GM19452 (cell line): ENCODE measurements around the gene KIR2DL1.
"Not testable (repeated sequence)": the region's sequence is repeated elsewhere in the genome, so short reads cannot be mapped to it uniquely, and the experiment has no call there.

Experiments
- ATAC-seq: cut with Tn5 transposase; IDR thresholded peaks from one replicate; pipeline ENCODE4 v1.9.1; 2021; ENCODE audit not compliant: unreplicated experiment

Gene KIR2DL1

DNA sequence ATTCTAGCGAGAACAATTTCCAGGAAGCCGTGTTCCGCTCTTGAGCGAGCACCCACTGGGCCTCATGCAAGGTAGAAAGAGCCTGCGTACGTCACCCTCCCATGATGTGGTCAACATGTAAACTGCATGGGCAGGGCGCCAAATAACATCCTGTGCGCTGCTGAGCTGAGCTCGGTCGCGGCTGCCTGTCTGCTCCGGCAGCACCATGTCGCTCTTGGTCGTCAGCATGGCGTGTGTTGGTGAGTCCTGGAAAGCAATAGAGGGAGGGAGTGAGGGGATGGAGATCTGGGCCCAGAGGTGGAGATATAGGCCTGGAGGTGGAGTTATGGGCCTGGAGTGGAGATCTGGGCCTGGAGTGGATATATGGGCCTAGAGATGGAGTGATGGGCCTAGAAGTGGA, at the start of gene KIR2DL1:
Gene KIR2DL1 (plus strand): TSS at position 148 of the 400 bp plus-strand sequence. CDS start 58 bp downstream, at position 206.
- ATAC-seq: not testable (repeated sequence)

DNA sequence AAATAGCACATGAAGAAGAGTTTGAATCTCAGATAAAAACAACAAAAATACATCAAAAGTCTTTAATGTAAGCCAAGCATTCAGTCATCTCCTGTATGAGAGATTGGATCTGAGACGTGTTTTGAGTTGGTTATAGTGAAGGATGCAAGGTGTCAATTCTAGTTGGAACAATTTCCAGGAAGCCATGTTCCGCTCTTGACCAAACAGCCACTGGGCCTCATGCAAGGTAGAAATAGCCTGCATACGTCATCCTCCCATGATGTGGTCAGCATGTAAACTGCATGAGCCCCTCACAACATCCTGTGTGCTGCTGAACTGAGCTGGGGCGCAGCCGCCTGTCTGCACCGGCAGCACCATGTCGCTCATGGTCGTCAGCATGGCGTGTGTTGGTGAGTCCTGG, 45.5 kb upstream of the KIR2DL1 start, which contains the start of gene KIR3DL3:
Gene KIR3DL3 (plus strand): TSS at position 301 of the 400 bp plus-strand sequence. CDS start 55 bp downstream, at position 356.
- ATAC-seq: no peak

DNA sequence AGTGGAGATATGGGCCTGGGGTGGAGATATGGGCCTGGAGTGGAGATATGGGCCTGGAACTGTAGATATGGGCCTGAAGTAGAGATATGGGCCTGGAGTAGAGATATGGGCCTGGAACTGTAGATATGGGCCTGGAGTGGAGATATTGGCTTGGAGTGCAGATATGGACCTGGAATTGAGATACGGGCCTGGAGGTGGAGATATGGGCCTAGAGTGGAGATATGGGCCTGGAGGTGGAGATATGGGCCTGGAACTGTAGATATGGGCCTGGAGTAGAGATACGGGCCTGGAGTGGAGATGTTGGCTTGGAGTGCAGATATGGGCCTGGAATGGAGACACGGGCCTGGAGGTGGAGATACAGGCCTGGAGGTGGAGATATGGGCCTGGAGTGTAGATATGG, 44.9 kb upstream of the KIR2DL1 start:
- ATAC-seq: no peak

DNA sequence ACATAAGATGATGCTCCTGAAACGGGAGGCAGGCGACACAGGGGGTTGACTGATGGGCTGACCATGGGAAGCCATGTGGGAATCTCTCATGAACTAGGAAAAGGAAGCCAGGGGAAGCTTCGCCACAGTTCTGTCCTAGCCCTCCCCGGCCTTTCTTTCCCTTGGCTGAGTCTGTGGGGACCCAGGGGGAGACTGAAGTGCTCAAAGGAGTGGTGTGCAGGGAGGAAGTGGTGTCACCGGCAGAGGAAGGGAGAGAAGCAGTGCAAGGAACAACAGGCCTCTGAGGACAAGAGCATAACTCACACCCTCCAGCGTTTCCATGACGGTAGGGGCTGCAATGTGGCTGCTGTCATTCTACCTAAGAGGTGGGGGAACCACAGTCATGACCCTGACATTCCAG, 44.3 kb upstream of the KIR2DL1 start:
- no peak for ATAC-seq

DNA sequence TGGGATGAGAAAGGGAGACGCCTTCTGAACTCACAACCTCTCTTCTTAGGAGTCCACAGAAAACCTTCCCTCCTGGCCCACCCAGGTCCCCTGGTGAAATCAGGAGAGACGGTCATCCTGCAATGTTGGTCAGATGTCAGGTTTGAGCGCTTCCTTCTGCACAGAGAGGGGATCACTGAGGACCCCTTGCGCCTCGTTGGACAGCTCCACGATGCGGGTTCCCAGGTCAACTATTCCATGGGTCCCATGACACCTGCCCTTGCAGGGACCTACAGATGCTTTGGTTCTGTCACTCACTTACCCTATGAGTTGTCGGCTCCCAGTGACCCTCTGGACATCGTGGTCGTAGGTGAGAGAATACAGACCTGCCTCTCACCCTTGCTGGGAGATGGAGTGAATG, 42.0 kb upstream of the KIR2DL1 start:
- no peak for ATAC-seq

DNA sequence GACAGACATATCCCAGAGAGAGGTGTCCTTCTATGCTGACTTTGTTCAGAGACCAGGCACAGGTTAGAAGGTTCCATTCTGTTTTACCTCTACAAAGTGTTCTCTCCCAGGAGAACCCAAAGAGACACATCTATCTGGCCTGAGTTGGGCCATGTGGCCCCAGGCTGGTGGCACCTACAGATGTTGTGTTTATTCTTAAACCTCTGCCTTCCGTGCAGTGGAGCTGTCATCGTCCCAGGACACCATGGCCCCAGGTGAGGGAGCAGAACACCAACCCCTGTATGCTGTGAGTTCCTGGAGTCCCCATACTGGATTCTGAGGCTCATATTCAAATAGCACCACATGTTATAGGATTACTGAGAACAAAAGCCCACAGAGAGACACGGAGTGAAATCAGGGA, 41.4 kb upstream of the KIR2DL1 start:
- ATAC-seq: no peak

DNA sequence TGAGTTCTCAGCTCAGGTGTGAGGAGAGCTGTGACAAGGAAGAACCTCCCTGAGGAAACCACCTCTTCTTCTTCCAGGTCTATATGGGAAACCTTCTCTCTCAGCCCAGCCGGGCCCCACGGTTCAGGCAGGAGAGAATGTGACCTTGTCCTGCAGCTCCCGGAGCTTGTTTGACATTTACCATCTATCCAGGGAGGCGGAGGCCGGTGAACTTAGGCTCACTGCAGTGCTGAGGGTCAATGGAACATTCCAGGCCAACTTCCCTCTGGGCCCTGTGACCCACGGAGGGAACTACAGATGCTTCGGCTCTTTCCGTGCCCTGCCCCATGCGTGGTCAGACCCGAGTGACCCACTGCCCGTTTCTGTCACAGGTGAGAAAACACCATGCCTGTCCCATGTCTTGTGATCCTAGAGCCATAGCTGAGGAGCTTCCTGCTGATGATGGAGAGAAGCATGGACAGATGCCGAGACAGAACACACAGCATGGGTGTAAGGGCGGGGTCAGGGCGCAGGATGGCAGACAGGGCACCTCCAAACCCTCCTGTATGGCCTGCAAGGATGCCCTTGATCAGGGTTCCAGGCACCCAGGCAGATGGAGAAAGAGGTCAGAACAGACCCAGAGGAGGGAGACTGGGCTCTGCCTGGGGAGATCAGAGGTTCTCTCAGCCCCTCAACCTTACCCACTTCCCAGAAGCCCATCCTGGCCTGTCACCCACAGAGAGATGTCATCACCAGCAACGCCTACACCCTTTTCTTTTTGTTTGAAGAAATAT, 40.0 kb upstream of the KIR2DL1 start:
- ATAC-seq: no peak

DNA sequence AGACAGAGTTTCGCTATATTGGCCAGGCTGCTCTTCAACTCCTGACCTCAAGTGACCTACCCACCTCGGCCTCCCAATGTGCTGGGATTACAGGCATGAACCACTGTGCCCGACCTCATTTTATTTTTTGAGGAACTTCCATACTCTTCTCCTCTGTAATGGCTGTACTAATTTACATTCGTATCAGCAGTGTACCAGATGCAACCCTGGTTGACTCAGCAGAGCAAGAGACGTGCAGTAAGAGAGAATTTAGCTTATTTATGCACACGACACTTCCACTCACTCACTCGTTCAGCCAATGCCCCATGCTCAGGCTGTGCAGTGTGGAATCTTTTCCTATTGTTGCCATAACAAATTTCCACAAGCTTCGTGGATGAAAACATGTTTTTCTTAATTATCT, 38.4 kb upstream of the KIR2DL1 start:
- no peak for ATAC-seq

DNA sequence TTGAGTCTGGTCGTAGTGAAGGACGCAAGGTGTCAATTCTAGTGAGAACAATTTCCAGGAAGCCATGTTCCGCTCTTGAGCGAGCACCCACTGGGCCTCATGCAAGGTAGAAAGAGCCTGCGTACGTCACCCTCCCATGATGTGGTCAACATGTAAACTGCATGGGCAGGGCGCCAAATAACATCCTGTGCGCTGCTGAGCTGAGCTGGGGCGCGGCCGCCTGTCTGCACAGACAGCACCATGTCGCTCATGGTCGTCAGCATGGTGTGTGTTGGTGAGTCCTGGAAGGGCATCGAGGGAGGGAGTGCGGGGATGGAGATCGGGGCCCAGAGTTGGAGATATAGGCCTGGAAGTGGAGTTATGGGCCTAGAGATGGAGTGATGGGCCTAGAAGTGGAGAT, 31.3 kb upstream of the KIR2DL1 start, which contains the start of gene KIR2DL3:
Gene KIR2DL3 (plus strand): TSS at position 208 of the 400 bp plus-strand sequence. CDS start 33 bp downstream, at position 241.
- ATAC-seq: not testable (repeated sequence)

DNA sequence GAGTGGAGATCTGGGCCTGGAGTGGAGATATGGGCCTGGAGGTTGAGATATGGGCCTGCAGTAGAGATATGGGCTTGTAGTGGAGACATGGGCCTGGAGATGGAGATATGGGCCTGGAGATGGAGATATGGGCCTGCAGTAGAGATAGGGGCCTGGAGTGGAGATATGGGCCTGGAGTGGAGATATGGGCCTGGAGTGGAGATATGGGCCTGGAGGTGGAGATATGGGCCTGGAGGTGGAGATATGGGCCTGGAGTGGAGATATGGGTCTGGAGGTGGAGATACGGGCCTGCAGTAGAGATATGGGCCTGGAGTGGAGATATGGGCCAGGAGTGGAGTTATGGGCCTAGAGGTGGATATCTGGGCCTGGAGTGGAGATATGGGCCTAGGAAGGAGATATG, 30.9 kb upstream of the KIR2DL1 start:
- ATAC-seq: no peak

DNA sequence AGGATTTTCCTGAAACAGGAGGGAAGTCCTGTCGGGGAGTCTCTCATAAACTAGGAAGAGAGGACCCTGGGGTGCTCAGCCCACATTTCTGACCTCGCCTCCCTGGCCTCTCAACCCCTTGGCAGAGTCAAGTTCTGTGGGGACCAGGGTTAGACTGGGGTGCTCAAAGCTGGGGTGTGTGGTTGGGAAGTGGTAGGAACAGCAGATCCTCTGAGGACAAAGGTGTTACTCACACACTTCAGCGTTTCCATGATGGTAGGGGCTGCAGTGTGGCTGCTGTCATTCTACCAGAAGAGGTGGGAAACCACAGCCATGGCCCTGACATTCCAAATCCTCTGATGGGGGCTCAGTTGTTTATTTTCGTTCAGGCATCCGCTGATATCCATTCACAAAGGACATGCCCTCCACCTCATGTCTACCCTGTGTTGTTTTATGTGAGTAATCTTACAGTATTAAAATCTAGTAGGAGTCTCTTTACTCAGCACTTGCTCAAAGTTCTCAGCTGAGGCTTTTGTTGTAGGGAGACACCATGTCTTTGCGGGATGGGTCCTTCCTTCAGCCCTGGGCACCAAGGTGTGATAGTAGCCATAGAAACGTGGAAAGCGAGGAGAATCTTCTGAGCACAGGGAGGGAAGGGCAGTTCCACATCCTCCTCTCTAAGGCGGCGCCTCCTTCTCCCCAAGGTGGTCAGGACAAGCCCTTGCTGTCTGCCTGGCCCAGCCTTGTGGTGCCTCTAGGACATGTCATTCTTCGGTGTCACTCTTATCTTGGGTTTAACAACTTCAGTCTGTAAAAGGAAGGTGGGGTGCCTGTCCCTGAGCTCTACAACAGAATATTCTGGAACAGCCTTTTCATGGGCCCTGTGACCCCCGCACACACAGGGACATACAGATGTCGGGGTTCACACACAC, 29.8 kb upstream of the KIR2DL1 start:
- ATAC-seq: no peak

DNA sequence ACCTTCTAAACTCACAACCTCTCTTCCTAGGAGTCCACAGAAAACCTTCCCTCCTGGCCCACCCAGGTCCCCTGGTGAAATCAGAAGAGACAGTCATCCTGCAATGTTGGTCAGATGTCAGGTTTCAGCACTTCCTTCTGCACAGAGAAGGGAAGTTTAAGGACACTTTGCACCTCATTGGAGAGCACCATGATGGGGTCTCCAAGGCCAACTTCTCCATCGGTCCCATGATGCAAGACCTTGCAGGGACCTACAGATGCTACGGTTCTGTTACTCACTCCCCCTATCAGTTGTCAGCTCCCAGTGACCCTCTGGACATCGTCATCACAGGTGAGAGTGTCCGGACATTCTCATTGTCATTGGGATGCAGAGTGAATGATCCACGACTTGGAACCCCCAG, 27.6 kb upstream of the KIR2DL1 start:
- not testable (repeated sequence) for ATAC-seq

DNA sequence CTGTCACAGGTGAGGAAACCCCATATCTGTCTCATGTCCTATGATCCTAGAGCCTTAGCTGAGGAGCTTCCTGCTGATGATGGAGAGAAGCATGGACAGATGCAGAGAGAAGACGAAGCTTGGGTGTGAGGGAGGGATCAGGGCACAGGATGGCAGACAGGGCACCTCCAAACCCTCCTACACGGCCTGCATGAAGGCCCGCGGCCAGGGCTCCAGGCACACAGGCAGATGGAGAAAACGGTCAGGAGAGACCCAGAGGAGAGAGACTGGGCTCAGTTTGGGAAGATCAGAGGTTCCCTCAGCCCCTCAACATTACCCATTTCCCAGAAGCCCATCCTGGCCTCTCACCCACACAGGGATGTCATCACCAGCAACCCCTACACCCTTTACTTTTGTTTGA, 25.5 kb upstream of the KIR2DL1 start:
- not testable (repeated sequence) for ATAC-seq

DNA sequence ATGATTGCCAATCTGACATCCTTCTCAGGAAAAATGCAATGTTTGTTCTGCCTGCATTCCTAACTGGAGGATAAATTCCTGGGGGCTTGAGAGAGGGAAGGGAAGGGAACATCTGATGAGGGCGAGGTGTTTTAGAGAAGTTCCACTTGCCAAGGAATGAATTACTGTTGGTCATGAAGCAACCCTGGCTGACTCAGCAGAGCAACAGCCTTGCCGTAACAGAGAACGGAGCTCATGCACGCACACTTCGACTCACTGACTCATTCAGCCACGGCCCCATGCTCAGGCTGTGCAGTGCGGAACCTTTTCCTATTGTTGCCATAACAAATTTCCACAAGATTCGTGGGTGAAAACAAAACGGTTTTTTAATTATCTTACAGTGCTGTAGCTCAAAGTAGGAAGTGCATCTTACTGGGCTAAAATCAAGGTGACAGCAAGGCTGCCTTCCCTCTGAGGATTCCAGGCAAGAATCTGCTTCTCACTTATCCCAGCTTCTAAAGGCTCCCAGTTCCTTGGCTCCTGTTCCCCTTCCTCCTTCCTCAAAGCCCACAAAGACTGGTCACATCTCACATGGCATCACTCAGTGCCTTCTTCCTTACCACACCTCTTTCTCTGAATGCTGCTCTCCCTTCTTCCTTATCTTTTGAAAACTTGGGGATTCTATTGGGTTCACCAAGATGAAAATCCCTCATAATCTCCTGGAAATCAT, 21.8 kb upstream of the KIR2DL1 start:
- not testable (repeated sequence) for ATAC-seq

DNA sequence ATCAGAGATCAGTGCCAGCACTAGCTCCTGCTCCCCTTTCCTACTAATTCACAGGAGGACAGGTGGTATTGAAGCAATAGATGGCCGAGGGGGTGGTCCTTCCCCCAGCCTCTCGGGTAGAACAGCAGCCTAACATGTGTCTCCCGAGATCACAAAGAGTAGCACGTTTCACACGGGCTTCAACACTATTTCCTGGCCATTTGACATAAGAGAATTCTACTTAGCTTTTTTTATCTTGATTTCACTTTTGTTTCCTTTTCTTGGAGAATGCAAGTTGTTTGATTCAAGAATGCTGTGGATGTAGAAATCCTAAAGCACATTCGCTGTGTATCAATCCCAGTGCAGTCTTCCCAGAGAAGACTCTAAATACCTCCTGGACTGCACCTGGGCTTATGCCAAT, 19.3 kb upstream of the KIR2DL1 start:
- ATAC-seq: not testable (repeated sequence)

DNA sequence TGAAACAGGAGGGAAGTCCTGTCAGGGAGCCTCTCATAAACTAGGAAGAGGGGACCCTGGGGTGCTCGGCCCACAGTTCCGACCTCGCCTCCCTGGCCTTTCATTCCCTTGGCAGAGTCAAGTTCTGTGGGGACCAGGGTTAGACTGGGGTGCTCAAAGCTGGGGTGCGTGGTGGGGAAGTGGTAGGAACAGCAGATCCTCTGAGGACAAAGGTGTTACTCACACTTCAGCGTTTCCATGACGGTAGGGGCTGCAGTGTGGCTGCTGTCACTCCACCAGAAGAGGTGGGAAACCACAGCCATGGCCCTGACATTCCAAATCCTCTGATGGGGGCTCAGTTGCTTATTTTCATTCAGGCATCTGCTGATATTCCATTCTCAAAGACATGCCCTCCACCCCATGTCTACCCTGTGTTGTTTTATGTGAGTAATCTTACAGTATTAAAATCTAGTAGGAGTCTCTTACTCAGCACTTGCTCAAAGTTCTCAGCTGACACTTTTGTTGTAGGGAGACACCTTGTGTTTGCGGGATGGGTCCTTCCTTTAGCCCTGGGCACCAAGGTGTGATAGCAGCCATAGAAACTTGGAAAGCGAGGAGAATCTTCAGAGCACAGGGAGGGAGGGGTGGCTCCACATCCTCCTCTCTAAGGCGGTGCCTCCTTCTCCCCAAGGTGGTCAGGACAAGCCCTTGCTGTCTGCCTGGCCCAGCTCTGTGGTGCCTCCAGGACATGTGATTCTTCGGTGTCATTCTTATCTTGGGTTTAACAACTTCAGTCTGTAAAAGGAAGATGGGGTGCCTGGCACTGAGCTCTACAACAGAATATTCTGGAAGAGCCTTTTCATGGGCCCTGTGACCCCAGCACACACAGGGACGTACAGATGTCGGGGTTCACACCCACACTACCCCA, 13.1 kb upstream of the KIR2DL1 start:
- ATAC-seq: not testable (repeated sequence)

DNA sequence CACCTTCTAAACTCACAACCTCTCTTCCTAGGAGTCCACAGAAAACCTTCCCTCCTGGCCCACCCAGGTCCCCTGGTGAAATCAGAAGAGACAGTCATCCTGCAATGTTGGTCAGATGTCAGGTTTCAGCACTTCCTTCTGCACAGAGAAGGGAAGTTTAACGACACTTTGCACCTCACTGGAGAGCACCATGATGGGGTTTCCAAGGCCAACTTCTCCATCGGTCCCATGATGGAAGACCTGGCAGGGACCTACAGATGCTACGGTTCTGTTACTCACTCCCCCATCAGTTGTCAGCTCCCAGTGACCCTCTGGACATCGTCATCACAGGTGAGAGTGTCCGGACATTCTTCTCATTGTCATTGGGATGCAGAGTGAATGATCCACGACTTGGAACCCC, 11.0 kb upstream of the KIR2DL1 start:
- ATAC-seq: not testable (repeated sequence)

DNA sequence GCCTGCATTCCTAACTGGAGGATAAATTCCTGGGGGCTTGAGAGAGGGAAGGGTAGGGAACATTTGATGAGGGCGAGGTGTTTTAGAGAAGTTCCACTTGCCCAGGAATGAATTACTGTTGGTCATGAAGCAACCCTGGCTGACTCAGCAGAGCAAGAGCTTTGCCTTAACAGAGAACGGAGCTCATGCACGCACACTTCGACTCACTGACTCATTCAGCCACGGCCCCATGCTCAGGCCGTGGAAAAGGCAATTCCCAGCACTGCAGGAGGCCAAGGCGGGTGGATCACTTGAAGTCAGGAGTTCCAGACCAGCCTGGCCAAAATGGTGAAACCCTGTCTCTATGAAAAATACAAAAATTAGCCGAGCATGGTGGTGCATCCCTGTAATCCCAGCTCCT, 5.4 kb upstream of the KIR2DL1 start:
- ATAC-seq: not testable (repeated sequence)

DNA sequence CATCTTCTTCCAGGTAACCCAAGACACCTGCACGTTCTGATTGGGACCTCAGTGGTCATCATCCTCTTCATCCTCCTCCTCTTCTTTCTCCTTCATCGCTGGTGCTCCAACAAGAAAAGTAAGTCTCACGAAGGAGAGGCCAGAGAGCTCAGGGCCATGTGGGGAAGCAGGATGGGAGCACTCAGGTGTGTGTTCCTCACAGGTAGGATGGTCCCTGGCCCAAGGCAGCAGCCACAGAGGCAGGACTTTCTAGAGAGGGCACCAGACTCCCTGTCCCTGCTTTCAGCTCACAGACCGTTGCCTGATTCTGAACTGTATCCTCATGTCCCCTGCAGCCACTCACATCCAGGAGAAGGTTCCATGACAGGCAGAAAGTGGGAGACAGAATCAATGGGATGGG, 3.1 kb upstream of the KIR2DL1 start:
- not testable (repeated sequence) for ATAC-seq

DNA sequence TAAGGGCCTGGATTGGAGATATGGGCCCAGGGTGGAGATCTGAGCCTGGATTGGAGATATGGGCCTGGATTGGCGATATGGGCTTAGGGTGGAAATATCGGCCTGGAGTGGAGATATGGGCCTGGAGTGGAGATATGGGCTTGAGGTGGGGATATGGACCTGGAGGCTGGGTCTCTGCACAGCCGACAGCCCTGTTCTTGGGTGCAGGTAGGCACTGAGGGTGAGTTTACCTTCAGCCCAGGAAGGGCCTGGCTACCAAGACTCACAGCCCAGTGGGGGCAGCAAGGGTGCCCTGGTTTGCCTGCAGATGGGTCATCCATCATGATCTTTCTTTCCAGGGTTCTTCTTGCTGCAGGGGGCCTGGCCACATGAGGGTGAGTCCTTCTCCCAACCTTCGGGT, 918 bp downstream of the KIR2DL1 start:
- ATAC-seq: not testable (repeated sequence)
